HCT116 (cell line): ENCODE measurements around the gene FCHO1. TPM values are rescaled to one million over a fixed set of nuclear protein-coding genes. Genes with fewer than 3 reads are reported as not detected.

Experiments used
- ATAC-seq: fragments of 200-7000 bp; cut with Tn5 transposase; 2 replicates; pipeline ENCODE4 v1.9.1; 2020; ENCODE audit warnings: mild to moderate bottlenecking, moderate library complexity
- BruUV-seq: library from RNA; stranded (reverse); fragments of 400-500 nt; replicated peaks from 2 replicates; lab custom pipeline; 2021; lab: Mats Ljungman, UMichigan
- CTCF ChIA-PET: fragments of 300-600 bp; sonication (Branson Sonifier 250); formaldehyde crosslinking; loops from one replicate; lab custom pipeline; 2021; ENCODE audit warnings: antibody characterized with exemption; lab: Charles Lee
- POLR2A ChIA-PET: fragments of 300-600, 350-600 bp; sonication (Branson Sonifier 250); formaldehyde crosslinking; loops from one replicate; lab custom pipeline; 2021; ENCODE audit warnings: antibody characterized with exemption; lab: Charles Lee
- RAD21 ChIA-PET, 2 experiments: fragments of 300-600 bp; sonication (Branson Sonifier 250); formaldehyde crosslinking; loops; one replicate each; lab custom pipeline; 2023; ENCODE audit warnings: low total read pairs in 2 of 2; ENCODE audit not compliant: uncharacterized antibody in 2 of 2, unreplicated experiment in 2 of 2, low non-redundant PET in 1 of 2; lab: Charles Lee
- DNase-seq: peaks from one replicate; pipeline ENCODE4 v3.0.0-alpha.2; 2010; ENCODE audit warnings: low read depth, low spot score
- H2AFZ ChIP-seq: fragments of 200-600 bp; shearing (Covaris generic), sonication (generic); 2 replicates; pipeline ENCODE4 v1.6.1; 2017; ENCODE audit warnings: low read depth, mixed run types, mixed read lengths, antibody characterized with exemption, low read length; ENCODE audit not compliant: poor library complexity, severe bottlenecking
- H3K27ac ChIP-seq: 2 replicates; pipeline ENCODE4 v1.5.1; 2012; ENCODE audit warnings: low read depth, low read length
- H3K27me3 ChIP-seq: fragments of 200-600 bp; sonication (generic); 2 replicates; pipeline ENCODE4 v1.6.1; 2016; ENCODE audit warnings: mixed run types, low read length, mixed read lengths; ENCODE audit not compliant: insufficient read depth
- H3K36me3 ChIP-seq, 2 experiments: fragments of 200-500 bp in 1 of 2; fragments of 200-600 bp in 1 of 2; sonication (Bioruptor generic) in 1 of 2; sonication (generic) in 1 of 2; 2 replicates each; pipeline versions ENCODE4 v1.5.1 to v1.6.1; 2014 to 2016; ENCODE audit warnings: low read length in 2 of 2, inconsistent platforms in 1 of 2, mixed read lengths in 1 of 2, mixed run types in 1 of 2; ENCODE audit not compliant: insufficient read depth in 2 of 2, control insufficient read depth in 1 of 2
- H3K4me1 ChIP-seq, 2 experiments: fragments of 200-600 bp in 1 of 2; sonication (generic) in 1 of 2; 2 replicates each; pipeline versions ENCODE4 v1.5.1 to v1.6.1; 2012 to 2017; ENCODE audit warnings: low read length in 2 of 2, inconsistent platforms in 1 of 2, mild to moderate bottlenecking in 1 of 2, mixed read lengths in 1 of 2, mixed run types in 1 of 2, moderate library complexity in 1 of 2; ENCODE audit not compliant: insufficient read depth in 2 of 2, control insufficient read depth in 1 of 2
- H3K4me2 ChIP-seq: fragments of 200-600 bp; sonication (generic); 2 replicates; pipeline ENCODE4 v1.6.1; 2017; ENCODE audit warnings: mixed run types, low read length, mixed read lengths
- H3K4me3 ChIP-seq, 2 experiments: fragments of 200-600 bp in 1 of 2; sonication (generic) in 1 of 2; replicated peaks in 1 of 2; 2 replicates each; pipeline ENCODE4 v1.5.1; 2011 to 2016; ENCODE audit warnings: low read length in 2 of 2, control low read depth in 1 of 2, low read depth in 1 of 2, mild to moderate bottlenecking in 1 of 2, mixed read lengths in 1 of 2, mixed run types in 1 of 2
- H3K79me2 ChIP-seq: fragments of 200-600 bp; sonication (generic); 2 replicates; pipeline ENCODE4 v1.6.1; 2017; ENCODE audit warnings: mild to moderate bottlenecking, mixed run types, low read length, moderate library complexity, mixed read lengths; ENCODE audit not compliant: insufficient read depth
- H3K9ac ChIP-seq: fragments of 200-600 bp; sonication (generic); 2 replicates; pipeline ENCODE4 v1.6.1; 2016; ENCODE audit warnings: low read length, mixed read lengths
- H3K9me2 ChIP-seq: fragments of 200-600 bp; sonication (generic), shearing (Covaris generic); 2 replicates; pipeline ENCODE4 v1.6.1; 2017; ENCODE audit warnings: mixed run types, mild to moderate bottlenecking, moderate library complexity; ENCODE audit not compliant: insufficient read depth
- H3K9me3 ChIP-seq, 2 experiments: fragments of 200-500 bp in 1 of 2; fragments of 200-600 bp in 1 of 2; sonication (Bioruptor generic) in 1 of 2; sonication (generic) in 1 of 2; 2 replicates each; pipeline ENCODE4 v1.6.1; 2014 to 2017; ENCODE audit warnings: low read length in 2 of 2, mixed read lengths in 2 of 2, inconsistent platforms in 1 of 2, low read depth in 1 of 2, mild to moderate bottlenecking in 1 of 2, mixed run types in 1 of 2, moderate library complexity in 1 of 2; ENCODE audit not compliant: control insufficient read depth in 1 of 2, insufficient read depth in 1 of 2
- H4K20me1 ChIP-seq: fragments of 200-600 bp; sonication (generic), shearing (Covaris generic); 2 replicates; pipeline ENCODE4 v1.6.1; 2017; ENCODE audit warnings: mixed run types, mild to moderate bottlenecking, moderate library complexity; ENCODE audit not compliant: insufficient read depth
- ATF3 ChIP-seq: IDR thresholded peaks from 2 replicates; pipeline ENCODE4 v1.6.1; 2012
- CBX3 ChIP-seq: IDR thresholded peaks from 2 replicates; pipeline ENCODE4 v1.6.1; 2012; ENCODE audit warnings: low read depth
- CTCF ChIP-seq, 3 experiments: fragments of 200-600 bp in 1 of 3; sonication (generic) in 1 of 3; IDR thresholded peaks in 2 of 3; conservative IDR thresholded peaks in 1 of 3; 2 replicates each; pipeline ENCODE4 v1.5.1; 2012 to 2017; ENCODE audit warnings: low read depth in 2 of 3, low read length in 2 of 3, antibody characterized with exemption in 1 of 3, borderline replicate concordance in 1 of 3, control low read depth in 1 of 3, mild to moderate bottlenecking in 1 of 3, mixed read lengths in 1 of 3, mixed run types in 1 of 3, moderate library complexity in 1 of 3; ENCODE audit not compliant: insufficient read depth in 1 of 3
- ELF1 ChIP-seq: IDR thresholded peaks from 2 replicates; pipeline ENCODE4 v1.6.1; 2012; ENCODE audit warnings: low read depth, borderline replicate concordance
- EZH2 ChIP-seq: fragments of 200-600 bp; sonication (generic); IDR thresholded peaks from 2 replicates; pipeline ENCODE4 v1.6.1; 2017; ENCODE audit warnings: antibody characterized with exemption, mixed run types
- EZH2phosphoT487 ChIP-seq: fragments of 200-600 bp; IDR thresholded peaks from 2 replicates; pipeline ENCODE4 v1.6.1; 2018; ENCODE audit warnings: antibody characterized with exemption, borderline replicate concordance
- FOSL1 ChIP-seq: IDR thresholded peaks from 2 replicates; pipeline ENCODE4 v1.6.1; 2012; ENCODE audit warnings: low read depth
- JUND ChIP-seq: IDR thresholded peaks from 2 replicates; pipeline ENCODE4 v1.6.1; 2012
- MAX ChIP-seq: IDR thresholded peaks from 2 replicates; pipeline ENCODE4 v1.6.1; 2012
- POLR2A ChIP-seq: IDR thresholded peaks from 2 replicates; pipeline ENCODE4 v1.7.0; 2011; ENCODE audit warnings: borderline replicate concordance; ENCODE audit not compliant: insufficient read depth, insufficient read length; ENCODE audit errors: extremely low read depth
- POLR2AphosphoS5 ChIP-seq: IDR thresholded peaks from 2 replicates; pipeline ENCODE4 v1.6.1; 2011; ENCODE audit warnings: mild to moderate bottlenecking, low read depth, low read length, moderate library complexity
- RAD21 ChIP-seq: IDR thresholded peaks from 2 replicates; pipeline ENCODE4 v1.6.1; 2012; ENCODE audit warnings: low read depth, mild to moderate bottlenecking
- REST ChIP-seq: IDR thresholded peaks from 2 replicates; pipeline ENCODE4 v1.6.1; 2012; ENCODE audit warnings: low read depth
- SIN3A ChIP-seq: IDR thresholded peaks from 2 replicates; pipeline ENCODE4 v1.6.1; 2012; ENCODE audit warnings: low read depth
- TCF7L2 ChIP-seq: IDR thresholded peaks from 2 replicates; pipeline ENCODE4 v1.7.0; 2011; ENCODE audit warnings: borderline replicate concordance, inconsistent platforms; ENCODE audit not compliant: insufficient read depth, insufficient read length; ENCODE audit errors: extremely low read depth
- ZFX ChIP-seq: fragments of 450-650 bp; IDR thresholded peaks from 2 replicates; pipeline ENCODE4 v1.6.1; 2017
- ZNF274 ChIP-seq: fragments of 200-500 bp; sonication (Bioruptor generic); IDR thresholded peaks from 2 replicates; pipeline ENCODE4 v1.6.1; 2014; ENCODE audit warnings: mild to moderate bottlenecking, low read depth, low read length, inconsistent platforms
- intact Hi-C: fragments of 100-400 bp; cut with micrococcal nuclease; formaldehyde crosslinking; loops from 2 replicates; pipeline ENCODE4 v1.10.0; 2022
- total RNA-seq: library from RNA; stranded (reverse); gene quantifications from one replicate; pipeline ENCODE4 v1.2.1, GENCODE V29; 2021; ENCODE audit not compliant: unreplicated experiment

FCHO1 gene
- total RNA-seq, 1 experiment from 2014 or later, result 28.1 TPM

GRCh38 chr19:17836530-17836929 is 85.3 kb downstream of the FCHO1 start:
- Histone ChIP-seq H4K20me1 (no peaks in the 10 kb centered on the region), H3K36me3 (no peaks in the 10 kb centered on the region), H3K27ac (no peak overlapping the region), H3K27me3 (no peaks in the 10 kb centered on the region)
- intact Hi-C loops, result no loop called here
- CTCF ChIA-PET, result no interaction called here
- TF ChIP-seq TCF7L2 (no peak), SIN3A (no peak), RAD21 (no peak), REST (no peak), JUND (no peak), ZFX (no peak), ZNF274 (no peak), EZH2 (no peak), CBX3 (no peak), EZH2phosphoT487 (no peak), FOSL1 (no peak), ATF3 (no peak), POLR2AphosphoS5 (no peak), MAX (no peak), CTCF (IDR thresholded peaks at IDR 0.05 in 2 of 3, conservative IDR thresholded peaks at IDR 0.05 in 1 of 3; ENCODE audit: borderline replicate concordance in 1 of 3, insufficient read depth in 1 of 3, low read depth in 2 of 3, low read length in 2 of 3) (no peak), ELF1 (no peak), POLR2A (no peak)
- TF ChIP-seq, all 23 proteins: peak for 0
- Histone ChIP-seq H2AFZ (no peak overlapping the region), H3K4me2 (no peak overlapping the region), H3K4me1 (peaks cover 11 to 27% of the 10 kb centered on the region in 2 experiments; a peak in 3 of 4 replicates), H3K79me2 (no peaks in the 10 kb centered on the region), H3K4me3 (no peak overlapping the region), H3K9me3 (no peaks in the 10 kb centered on the region), H3K9ac (no peak overlapping the region), H3K9me2 (no peaks in the 10 kb centered on the region)
- ChIA-PET RAD21 (no interaction called here), POLR2A (no interaction called here)
- DNase-seq (no peak), ATAC-seq (no peak)
- BruUV-seq, result no TSS peak
